ENCODE results near the gene DNAJC4.

DNA sequence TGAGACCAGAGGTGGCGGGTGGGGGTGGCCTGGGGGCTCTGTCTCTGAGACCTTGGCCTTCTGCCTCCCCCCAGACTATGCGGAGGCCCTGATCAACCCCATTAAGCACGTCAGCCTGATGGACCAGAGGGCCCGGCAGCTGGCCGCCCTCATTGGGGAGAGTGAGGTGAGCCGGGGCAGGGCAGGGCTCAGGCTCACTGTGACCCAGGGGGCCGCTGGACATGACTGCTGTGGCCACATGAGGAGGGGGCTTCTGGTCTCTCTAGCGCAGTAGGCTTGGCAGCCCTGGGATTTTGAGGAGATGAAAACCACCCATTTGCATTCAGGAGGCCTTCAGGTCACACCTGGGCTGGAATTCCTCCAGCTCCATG, 33.6 kb downstream of the DNAJC4 start:
- TF ChIP-seq, protein P1, sequence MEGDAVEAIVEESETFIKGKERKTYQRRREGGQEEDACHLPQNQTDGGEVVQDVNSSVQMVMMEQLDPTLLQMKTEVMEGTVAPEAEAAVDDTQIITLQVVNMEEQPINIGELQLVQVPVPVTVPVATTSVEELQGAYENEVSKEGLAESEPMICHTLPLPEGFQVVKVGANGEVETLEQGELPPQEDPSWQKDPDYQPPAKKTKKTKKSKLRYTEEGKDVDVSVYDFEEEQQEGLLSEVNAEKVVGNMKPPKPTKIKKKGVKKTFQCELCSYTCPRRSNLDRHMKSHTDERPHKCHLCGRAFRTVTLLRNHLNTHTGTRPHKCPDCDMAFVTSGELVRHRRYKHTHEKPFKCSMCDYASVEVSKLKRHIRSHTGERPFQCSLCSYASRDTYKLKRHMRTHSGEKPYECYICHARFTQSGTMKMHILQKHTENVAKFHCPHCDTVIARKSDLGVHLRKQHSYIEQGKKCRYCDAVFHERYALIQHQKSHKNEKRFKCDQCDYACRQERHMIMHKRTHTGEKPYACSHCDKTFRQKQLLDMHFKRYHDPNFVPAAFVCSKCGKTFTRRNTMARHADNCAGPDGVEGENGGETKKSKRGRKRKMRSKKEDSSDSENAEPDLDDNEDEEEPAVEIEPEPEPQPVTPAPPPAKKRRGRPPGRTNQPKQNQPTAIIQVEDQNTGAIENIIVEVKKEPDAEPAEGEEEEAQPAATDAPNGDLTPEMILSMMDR (IDR thresholded peaks at IDR 0.05; ENCODE audit: low read depth, low read length), result no peak
- TF ChIP-seq POLR2A (IDR thresholded peaks at IDR 0.05; ENCODE audit: extremely low read depth, insufficient read length) (no peak), MYC (IDR thresholded peaks at IDR 0.05; ENCODE audit: low read depth, low read length) (no peak)
